Esophagus squamous epithelium (tissue), 5 donors: Measurements from ENCODE around the gene ZFPM1. TPM values are rescaled to one million over a fixed set of nuclear protein-coding genes. Genes with fewer than 3 reads are reported as not detected.

ENCODE experiments used
- DNase-seq: peaks from one replicate; lab custom pipeline; 2025; lab: John Stamatoyannopoulos, UW
- H3K27ac ChIP-seq, 4 donors: fragments of 200-600 bp; sonication (generic); one replicate each; pipeline ENCODE4 v1.5.1; 2016 to 2019; ENCODE audit warnings: mild to moderate bottlenecking in 1 of 4
- H3K27me3 ChIP-seq, 4 donors: fragments of 200-600 bp; sonication (generic); 1 replicate in 3 of 4; 2 replicates in 1 of 4; pipeline versions ENCODE4 v1.5.1 to v1.6.0; 2017 to 2021; ENCODE audit warnings: antibody characterized with exemption in 1 of 4
- H3K36me3 ChIP-seq, 3 donors: fragments of 200-600 bp; sonication (generic); one replicate each; pipeline ENCODE4 v1.5.1; 2016 to 2019
- H3K4me1 ChIP-seq, 3 donors: fragments of 200-600 bp; sonication (generic); one replicate each; pipeline ENCODE4 v1.5.1; 2017 to 2019
- H3K4me3 ChIP-seq, 4 donors: fragments of 200-600 bp; sonication (generic); 1 replicate in 3 of 4; 2 replicates in 1 of 4; pipeline ENCODE4 v1.5.1; 2016 to 2019; ENCODE audit warnings: mild to moderate bottlenecking in 2 of 4, moderate library complexity in 1 of 4
- H3K9me3 ChIP-seq, 3 donors: fragments of 200-600 bp; sonication (generic); one replicate each; pipeline ENCODE4 v1.5.1; 2016 to 2019
- CTCF ChIP-seq, 6 experiments: fragments of 450-650 bp in 4 of 6; fragments of 200-600 bp in 2 of 6; sonication (generic) in 2 of 6; IDR thresholded peaks; one replicate each; pipeline ENCODE4 v1.5.1; 2016 to 2019; ENCODE audit warnings: antibody characterized with exemption in 6 of 6, mild to moderate bottlenecking in 4 of 6, moderate library complexity in 4 of 6
- POLR2A ChIP-seq, 4 donors: fragments of 450-650 bp; IDR thresholded peaks; one replicate each; pipeline ENCODE4 v1.6.1; 2017; ENCODE audit warnings: antibody characterized with exemption in 4 of 4, mild to moderate bottlenecking in 4 of 4, moderate library complexity in 3 of 4
- WGBS, 2 donors: methylation state at CpG; one replicate each; pipeline ENCODE4 v1.1.5; 2018; 5-methylcytosine and 5-hydroxymethylcytosine counted together
- intact Hi-C: fragments of 100-400 bp; cut with DNase I; formaldehyde crosslinking; loops from one replicate; pipeline ENCODE4 v1.15.0; 2022
- total RNA-seq, 4 donors: library from RNA; depleted of rRNA; stranded (reverse); fragments of >200 nt; gene quantifications; one replicate each; pipeline ENCODE4 v1.1.0, GENCODE V29; 2016
- donor health status: DM: yes; HTN: yes; CAD: no.

Gene ZFPM1
- total RNA-seq, 4 donors from 2014 or later, result 0.67 to 1.7 (median 1.2) TPM

GRCh38 chr16:88444826-88445582, 8.1 kb upstream of the ZFPM1 start:
- no peak for DNase-seq
- Histone ChIP-seq H3K27ac (no peak overlapping the region), H3K36me3 (no peaks in the 10 kb centered on the region), H3K27me3 (peaks cover 0 to 35% (median 0%) of the 10 kb centered on the region in 4 donors), H3K4me1 (peaks cover 0 to 10% (median 3%) of the 10 kb centered on the region in 3 donors), H3K4me3 (no peak overlapping the region), H3K9me3 (no peaks in the 10 kb centered on the region)
- TF ChIP-seq POLR2A (IDR thresholded peaks at IDR 0.05) (no peak), CTCF (IDR thresholded peaks at IDR 0.05) (no peak)
- 51 to 78% methylated on average over 6 to 25 of the region's 32 CpGs for WGBS, 2 donors
- intact Hi-C loops, result loop anchor here (5.0 kb wide), 2 partner anchors 82 to 117 kb away; no protein-coding TSS in a partner anchor

- Histone ChIP-seq H3K9me3 (no peaks in the 10 kb centered on the region), H3K27ac (no peak overlapping the region), H3K27me3 (peaks cover 0 to 35% (median 0%) of the 10 kb centered on the region in 4 donors), H3K4me3 (no peak overlapping the region), H3K36me3 (no peaks in the 10 kb centered on the region), H3K4me1 (peaks cover 0 to 10% (median 3%) of the 10 kb centered on the region in 3 donors)
- 69 to 83% methylated on average over 11 to 15 of the region's 25 CpGs for WGBS, 2 donors
- intact Hi-C loops, result no loop called here
- DNase-seq, result no peak
- TF ChIP-seq CTCF (IDR thresholded peaks at IDR 0.05) (no peak), POLR2A (IDR thresholded peaks at IDR 0.05) (no peak)
Observed at GRCh38 chr16:88445583-88445960, 7.5 kb upstream of the ZFPM1 start.

GRCh38 chr16:88446061-88446460, 7.0 kb upstream of the ZFPM1 start:
- DNase-seq, result no peak
- Histone ChIP-seq H3K4me3 (no peak overlapping the region), H3K4me1 (peaks cover 0 to 10% (median 3%) of the 10 kb centered on the region in 3 donors), H3K36me3 (no peaks in the 10 kb centered on the region), H3K9me3 (no peaks in the 10 kb centered on the region), H3K27me3 (peaks cover 0 to 30% (median 0%) of the 10 kb centered on the region in 4 donors), H3K27ac (no peak overlapping the region)
- no peak for TF ChIP-seq CTCF (IDR thresholded peaks at IDR 0.05)
- no peak for TF ChIP-seq POLR2A (IDR thresholded peaks at IDR 0.05)
- intact Hi-C loops, result no loop called here
- 72 to 87% methylated on average over 3 to 11 of the region's 25 CpGs for WGBS, 2 donors

- peaks cover 0 to 23% (median 0%) of the 10 kb centered on the region in 4 donors for H3K27me3 ChIP-seq
- intact Hi-C loops, result no loop called here
- H3K9me3 ChIP-seq, result no peaks in the 10 kb centered on the region
- peaks cover 0 to 13% (median 3%) of the 10 kb centered on the region in 3 donors for H3K4me1 ChIP-seq
- H3K27ac ChIP-seq, result no peak overlapping the region
- no peak for DNase-seq
- H3K36me3 ChIP-seq, result no peaks in the 10 kb centered on the region
- WGBS, 2 donors, result 87 to 90% methylated on average over 13 to 26 of the region's 26 CpGs
- TF ChIP-seq POLR2A (IDR thresholded peaks at IDR 0.05), result no peak
- TF ChIP-seq CTCF (IDR thresholded peaks at IDR 0.05), result no peak
- H3K4me3 ChIP-seq, result no peak overlapping the region
Observed at GRCh38 chr16:88446736-88447135, 6.3 kb upstream of the ZFPM1 start.

- 68 to 77% methylated on average over 5 of the region's 5 CpGs for WGBS, 2 donors
- intact Hi-C loops, result no loop called here
- Histone ChIP-seq H3K4me3 (no peak overlapping the region), H3K36me3 (no peaks in the 10 kb centered on the region), H3K27me3 (peaks cover 0 to 12% (median 0%) of the 10 kb centered on the region in 4 donors), H3K27ac (no peak overlapping the region), H3K9me3 (no peaks in the 10 kb centered on the region), H3K4me1 (peaks cover 6 to 19% (median 7%) of the 10 kb centered on the region in 3 donors)
- TF ChIP-seq CTCF (IDR thresholded peaks at IDR 0.05), result no peak
- TF ChIP-seq POLR2A (IDR thresholded peaks at IDR 0.05), result no peak
- no peak for DNase-seq
Observed at GRCh38 chr16:88447881-88448280, 5.2 kb upstream of the ZFPM1 start.
